ENCODE measurements around the gene FAF1. TPM values are rescaled to one million over a fixed set of nuclear protein-coding genes. Genes with fewer than 3 reads are reported as not detected.
A peak's percentile ranks its signal among the peaks of the same experiment; 100 is the strongest.

The FAF1 gene
- total RNA-seq, 1 experiment from 2014 or later, result 78.7 TPM

- DNase-seq, result no peak
- Histone ChIP-seq H3K4me1 (no peaks in the 10 kb centered on the region), H3K36me3 (ENCODE audit: control insufficient read depth, insufficient read depth, low read length) (no peaks in the 10 kb centered on the region), H3K27me3 (replicated peaks; ENCODE audit: control insufficient read depth, insufficient read depth, low read length) (no peaks in the 10 kb centered on the region), H3K9me3 (no peaks in the 10 kb centered on the region), H3K4me3 (ENCODE audit: low read depth, low read length) (no peak overlapping the region)
- Mint-ChIP-seq H3K4me1 (ENCODE audit: low read depth, unreplicated experiment) (no peaks in the 10 kb centered on the region), H3K27me3 (ENCODE audit: insufficient read depth, unreplicated experiment) (peaks cover 4% of the 10 kb centered on the region), H3K9me3 (ENCODE audit: unreplicated experiment) (no peaks in the 10 kb centered on the region), H3K4me3 (ENCODE audit: unreplicated experiment) (peak overlapping the region; percentile 81), H3K27ac (ENCODE audit: unreplicated experiment) (no peak overlapping the region), H3K36me3 (ENCODE audit: insufficient read depth, unreplicated experiment) (no peaks in the 10 kb centered on the region)
- intact Hi-C loops (cut with micrococcal nuclease; ENCODE audit: unreplicated experiment), result no loop called here
- BruUV-seq (replicated peaks), result no TSS peak
- ChIA-PET CTCF (no interaction called here), POLR2A (no interaction called here)
- TF ChIP-seq CTCF (IDR thresholded peaks at IDR 0.05; ENCODE audit: insufficient read depth in 1 of 2, low read depth in 1 of 2, low read length in 1 of 2, severe bottlenecking in 1 of 2, unreplicated experiment in 1 of 2), result no peak
These were observed 11.0 kb upstream of the FAF1 start for GRCh38 chr1:50970931-50971582.

- POLR2A ChIA-PET, result no interaction called here
- Mint-ChIP-seq H3K4me1 (ENCODE audit: low read depth, unreplicated experiment) (no peaks in the 10 kb centered on the region), H3K9me3 (ENCODE audit: unreplicated experiment) (no peaks in the 10 kb centered on the region), H3K27ac (ENCODE audit: unreplicated experiment) (no peak overlapping the region), H3K36me3 (ENCODE audit: insufficient read depth, unreplicated experiment) (no peaks in the 10 kb centered on the region), H3K27me3 (ENCODE audit: insufficient read depth, unreplicated experiment) (peaks cover 4% of the 10 kb centered on the region), H3K4me3 (ENCODE audit: unreplicated experiment) (peak overlapping the region; percentile 81)
- DNase-seq, result no peak
- intact Hi-C loops (cut with micrococcal nuclease; ENCODE audit: unreplicated experiment), result no loop called here
- Histone ChIP-seq H3K9me3 (no peaks in the 10 kb centered on the region), H3K4me3 (ENCODE audit: low read depth, low read length) (peak overlapping the region; percentile 79), H3K4me1 (no peaks in the 10 kb centered on the region), H3K27me3 (replicated peaks; ENCODE audit: control insufficient read depth, insufficient read depth, low read length) (no peaks in the 10 kb centered on the region), H3K36me3 (ENCODE audit: control insufficient read depth, insufficient read depth, low read length) (no peaks in the 10 kb centered on the region)
- TF ChIP-seq CTCF (IDR thresholded peaks at IDR 0.05; ENCODE audit: insufficient read depth in 1 of 2, low read depth in 1 of 2, low read length in 1 of 2, severe bottlenecking in 1 of 2, unreplicated experiment in 1 of 2), result no peak
- CTCF ChIA-PET, result no interaction called here
- no TSS peak for BruUV-seq (replicated peaks)
These were observed 10.4 kb upstream of the FAF1 start for GRCh38 chr1:50970509-50970887.

- H3K4me3 Mint-ChIP-seq (ENCODE audit: unreplicated experiment), result peak within 1 kb of the TSS; percentile 81
- peak; percentile 42 to 45 for DNase-seq
- no peaks in the 10 kb centered on the region for H3K4me1 ChIP-seq
- TF ChIP-seq CTCF (IDR thresholded peaks at IDR 0.05; ENCODE audit: insufficient read depth in 1 of 2, low read depth in 1 of 2, low read length in 1 of 2, severe bottlenecking in 1 of 2, unreplicated experiment in 1 of 2), result no peak
- H3K27me3 ChIP-seq (replicated peaks; ENCODE audit: control insufficient read depth, insufficient read depth, low read length), result no peaks in the 10 kb centered on the region
- no peaks in the 10 kb centered on the region for H3K36me3 ChIP-seq (ENCODE audit: control insufficient read depth, insufficient read depth, low read length)
- no peaks in the 10 kb centered on the region for H3K4me1 Mint-ChIP-seq (ENCODE audit: low read depth, unreplicated experiment)
- no peaks in the 10 kb centered on the region for H3K36me3 Mint-ChIP-seq (ENCODE audit: insufficient read depth, unreplicated experiment)
- CTCF ChIA-PET, result interaction anchor here (0.9 to 1.8 kb wide), 2 partner anchors 8 to 40 kb away, joined by 5 to 9 read pairs; no protein-coding TSS in a partner anchor
- no peak within 1 kb of the TSS for H3K27ac Mint-ChIP-seq (ENCODE audit: unreplicated experiment)
- no peaks in the 10 kb centered on the region for H3K9me3 ChIP-seq
- intact Hi-C loops (cut with micrococcal nuclease; ENCODE audit: unreplicated experiment), result loop anchor here (2.0 to 10.0 kb wide), 3 partner anchors 43 to 195 kb away; no protein-coding TSS in a partner anchor
- BruUV-seq (replicated peaks), result no TSS peak
- no peaks in the 10 kb centered on the region for H3K9me3 Mint-ChIP-seq (ENCODE audit: unreplicated experiment)
- POLR2A ChIA-PET, result interaction anchor here (1.1 kb wide), 1 partner anchor 10 kb away, joined by 3 read pairs; the partner anchor contains the start of gene FAF1
- H3K27me3 Mint-ChIP-seq (ENCODE audit: insufficient read depth, unreplicated experiment), result peaks cover 4% of the 10 kb centered on the region
- peak within 1 kb of the TSS; percentile 79 for H3K4me3 ChIP-seq (ENCODE audit: low read depth, low read length)
These were observed 9.8 kb upstream of the FAF1 start, which contains the start of gene CDKN2C for GRCh38 chr1:50969611-50970508. CDKN2C (plus strand) TSS chr1:50970245; CDS start chr1:50970369, 124 bp downstream.
